ENCODE measurements around the gene RAE1.
"Not testable (repeated sequence)": the region's sequence is repeated elsewhere in the genome, so short reads cannot be mapped to it uniquely, and the experiment has no call there.

The RAE1 gene

GRCh38 chr20:57348200-57348921 lies 2.7 kb upstream of the RAE1 start:
- not testable (repeated sequence) for H3K36me3 Mint-ChIP-seq, ATAC-seq, H3K9me3 Mint-ChIP-seq, H3K27ac Mint-ChIP-seq, H3K27me3 Mint-ChIP-seq, H3K4me3 Mint-ChIP-seq
- H3K4me1 Mint-ChIP-seq = peaks cover 19% of the 10 kb centered on the region

GRCh38 chr20:57348922-57349574 lies 2.0 kb upstream of the RAE1 start:
- H3K36me3 Mint-ChIP-seq, H3K27me3 Mint-ChIP-seq, H3K27ac Mint-ChIP-seq, H3K9me3 Mint-ChIP-seq, H3K4me3 Mint-ChIP-seq, ATAC-seq: not testable (repeated sequence)
- peaks cover 19% of the 10 kb centered on the region for H3K4me1 Mint-ChIP-seq

- ATAC-seq = no peak
- Mint-ChIP-seq H3K36me3 (peaks cover 7% of the 10 kb centered on the region), H3K4me3 (peak overlapping the region; percentile 41), H3K27ac (peak overlapping the region; percentile 86), H3K27me3 (peaks cover 8% of the 10 kb centered on the region), H3K9me3 (no peaks in the 10 kb centered on the region), H3K4me1 (peaks cover 19% of the 10 kb centered on the region)
Observed at GRCh38 chr20:57350081-57350710, 859 bp upstream of the RAE1 start.

GRCh38 chr20:57350726-57351041 lies 371 bp upstream of the RAE1 start:
- H3K27me3 Mint-ChIP-seq, H3K9me3 Mint-ChIP-seq, H3K36me3 Mint-ChIP-seq, ATAC-seq: not testable (repeated sequence)
- Mint-ChIP-seq H3K4me3 (peak overlapping the region; percentile 83), H3K4me1 (peaks cover 19% of the 10 kb centered on the region), H3K27ac (peak overlapping the region; percentile 86)

- no peak overlapping the region for H3K27ac Mint-ChIP-seq
Observed at GRCh38 chr20:57352305-57352704, 1.2 kb downstream of the RAE1 start.

GRCh38 chr20:57353351-57353750 lies 2.3 kb downstream of the RAE1 start:
- Mint-ChIP-seq H3K36me3 (peaks cover 7% of the 10 kb centered on the region), H3K4me1 (peaks cover 19% of the 10 kb centered on the region), H3K27ac (no peak overlapping the region), H3K9me3 (no peaks in the 10 kb centered on the region), H3K4me3 (no peak overlapping the region), H3K27me3 (no peaks in the 10 kb centered on the region)
- ATAC-seq = no peak

More at GRCh38 chr20:57352305-57352704, 1.2 kb downstream of the RAE1 start:
- Mint-ChIP-seq H3K36me3 (peaks cover 7% of the 10 kb centered on the region), H3K27me3 (peaks cover 8% of the 10 kb centered on the region), H3K4me1 (peaks cover 19% of the 10 kb centered on the region), H3K9me3 (no peaks in the 10 kb centered on the region), H3K4me3 (peak overlapping the region; percentile 83)
- ATAC-seq = no peak

- Mint-ChIP-seq H3K4me3 (no peak overlapping the region), H3K27ac (no peak overlapping the region), H3K27me3 (no peaks in the 10 kb centered on the region), H3K4me1 (no peaks in the 10 kb centered on the region), H3K9me3 (no peaks in the 10 kb centered on the region), H3K36me3 (peaks cover 29% of the 10 kb centered on the region)
- no peak for ATAC-seq
Observed at GRCh38 chr20:57361517-57361916, 10.5 kb downstream of the RAE1 start.

- H3K27ac Mint-ChIP-seq = no peak overlapping the region
- no peak overlapping the region for H3K4me3 Mint-ChIP-seq
- H3K27me3 Mint-ChIP-seq = no peaks in the 10 kb centered on the region
- peaks cover 50% of the 10 kb centered on the region for H3K36me3 Mint-ChIP-seq
- ATAC-seq = no peak
- H3K4me1 Mint-ChIP-seq = no peaks in the 10 kb centered on the region
- no peaks in the 10 kb centered on the region for H3K9me3 Mint-ChIP-seq
Observed at GRCh38 chr20:57364451-57364850, 13.4 kb downstream of the RAE1 start.

- H3K36me3 Mint-ChIP-seq = peaks cover 77% of the 10 kb centered on the region
- no peaks in the 10 kb centered on the region for H3K4me1 Mint-ChIP-seq
- ATAC-seq = no peak
- no peak overlapping the region for H3K4me3 Mint-ChIP-seq
- no peaks in the 10 kb centered on the region for H3K9me3 Mint-ChIP-seq
- no peaks in the 10 kb centered on the region for H3K27me3 Mint-ChIP-seq
- no peak overlapping the region for H3K27ac Mint-ChIP-seq
Observed at GRCh38 chr20:57369596-57369995, 18.5 kb downstream of the RAE1 start.

GRCh38 chr20:57370316-57370715 lies 19.3 kb downstream of the RAE1 start:
- H3K27ac Mint-ChIP-seq = no peak overlapping the region
- H3K4me3 Mint-ChIP-seq = no peak overlapping the region
- no peaks in the 10 kb centered on the region for H3K9me3 Mint-ChIP-seq
- no peaks in the 10 kb centered on the region for H3K27me3 Mint-ChIP-seq
- peaks cover 82% of the 10 kb centered on the region for H3K36me3 Mint-ChIP-seq
- ATAC-seq = no peak
- H3K4me1 Mint-ChIP-seq = no peaks in the 10 kb centered on the region

GRCh38 chr20:57371363-57371762 lies 20.3 kb downstream of the RAE1 start:
- Mint-ChIP-seq H3K36me3 (peaks cover 83% of the 10 kb centered on the region), H3K4me3 (no peak overlapping the region), H3K4me1 (no peaks in the 10 kb centered on the region), H3K9me3 (no peaks in the 10 kb centered on the region), H3K27me3 (no peaks in the 10 kb centered on the region), H3K27ac (no peak overlapping the region)
- no peak for ATAC-seq

- Mint-ChIP-seq H3K27me3 (no peaks in the 10 kb centered on the region), H3K36me3 (peaks cover 78% of the 10 kb centered on the region), H3K27ac (no peak overlapping the region), H3K4me1 (no peaks in the 10 kb centered on the region), H3K4me3 (no peak overlapping the region), H3K9me3 (no peaks in the 10 kb centered on the region)
- ATAC-seq = no peak
Observed at GRCh38 chr20:57372157-57372556, 21.1 kb downstream of the RAE1 start.

GRCh38 chr20:57372581-57373350 lies 21.7 kb downstream of the RAE1 start:
- Mint-ChIP-seq H3K36me3 (peaks cover 81% of the 10 kb centered on the region), H3K27me3 (no peaks in the 10 kb centered on the region), H3K27ac (no peak overlapping the region), H3K9me3 (no peaks in the 10 kb centered on the region), H3K4me1 (no peaks in the 10 kb centered on the region), H3K4me3 (no peak overlapping the region)
- ATAC-seq = no peak

GRCh38 chr20:57374343-57374930 lies 23.4 kb downstream of the RAE1 start:
- Mint-ChIP-seq H3K36me3 (peaks cover 70% of the 10 kb centered on the region), H3K27me3 (no peaks in the 10 kb centered on the region), H3K4me1 (no peaks in the 10 kb centered on the region), H3K4me3 (no peak overlapping the region), H3K9me3 (no peaks in the 10 kb centered on the region), H3K27ac (peak overlapping the region; percentile 6)
- no peak for ATAC-seq
